Neuronal stem cell (in vitro differentiated cells): Measurements from ENCODE around the gene NEK10.

ENCODE experiments used
- DNase-seq: peaks from one replicate; pipeline ENCODE4 v3.0.0-alpha.2; 2013; ENCODE audit warnings: low spot score
- H2AFZ ChIP-seq: one replicate; pipeline ENCODE4 v1.6.1; 2013; ENCODE audit warnings: mild to moderate bottlenecking, low read length, inconsistent platforms
- H2AK5ac ChIP-seq: 2 replicates; pipeline ENCODE4 v1.6.1; 2013; ENCODE audit warnings: low read depth, mild to moderate bottlenecking, inconsistent platforms, low read length, moderate library complexity, mixed read lengths
- H2BK120ac ChIP-seq: 2 replicates; pipeline ENCODE4 v1.6.1; 2013; ENCODE audit warnings: low read depth, mild to moderate bottlenecking, inconsistent platforms, low read length, moderate library complexity, mixed read lengths
- H2BK12ac ChIP-seq: one replicate; pipeline ENCODE4 v1.6.1; 2013; ENCODE audit warnings: low read length, inconsistent platforms
- H2BK15ac ChIP-seq: 2 replicates; pipeline ENCODE4 v1.6.1; 2013; ENCODE audit warnings: mild to moderate bottlenecking, low read length, inconsistent platforms, mixed read lengths
- H2BK5ac ChIP-seq: one replicate; pipeline ENCODE4 v1.6.1; 2013; ENCODE audit warnings: inconsistent platforms, mild to moderate bottlenecking, low read length, moderate library complexity
- H3K14ac ChIP-seq: one replicate; pipeline ENCODE4 v1.6.1; 2013; ENCODE audit warnings: low read length, inconsistent platforms
- H3K18ac ChIP-seq: 2 replicates; pipeline ENCODE4 v1.6.1; 2013; ENCODE audit warnings: low read length, inconsistent platforms
- H3K23ac ChIP-seq: 2 replicates; pipeline ENCODE4 v1.6.1; 2013; ENCODE audit warnings: low read depth, mild to moderate bottlenecking, mixed read lengths, low read length, inconsistent platforms; ENCODE audit not compliant: poor library complexity
- H3K27ac ChIP-seq: replicated peaks from 3 replicates; pipeline ENCODE4 v1.5.1; 2013; ENCODE audit warnings: low read length, inconsistent platforms
- H3K27me3 ChIP-seq, 3 experiments: 2 replicates each; pipeline ENCODE4 v1.6.1; 2013; ENCODE audit warnings: low read length in 3 of 3, mild to moderate bottlenecking in 2 of 3, inconsistent platforms in 1 of 3, low read depth in 1 of 3, mixed read lengths in 1 of 3, moderate library complexity in 1 of 3; ENCODE audit not compliant: control insufficient read depth in 3 of 3, insufficient read depth in 3 of 3
- H3K36me3 ChIP-seq, 2 donors: replicated peaks in 1 of 2; 2 replicates each; pipeline ENCODE4 v1.6.1; 2013; ENCODE audit warnings: low read length in 2 of 2; ENCODE audit not compliant: control insufficient read depth in 2 of 2, insufficient read depth in 2 of 2
- H3K4ac ChIP-seq: 2 replicates; pipeline ENCODE4 v1.6.1; 2013; ENCODE audit warnings: inconsistent platforms, mild to moderate bottlenecking, low read length, moderate library complexity
- H3K4me1 ChIP-seq, 2 donors: 1 replicate in 1 of 2; 2 replicates in 1 of 2; pipeline ENCODE4 v1.6.1; 2013; ENCODE audit warnings: low read length in 2 of 2, low read depth in 1 of 2; ENCODE audit not compliant: control insufficient read depth in 2 of 2, insufficient read depth in 1 of 2
- H3K4me2 ChIP-seq: one replicate; pipeline ENCODE4 v1.6.1; 2013; ENCODE audit warnings: mild to moderate bottlenecking, low read length, inconsistent platforms; ENCODE audit not compliant: insufficient read depth, poor library complexity, severe bottlenecking
- H3K4me3 ChIP-seq, 2 donors: 2 replicates each; pipeline ENCODE4 v1.5.1; 2013; ENCODE audit warnings: low read length in 2 of 2, mild to moderate bottlenecking in 2 of 2, inconsistent platforms in 1 of 2, moderate library complexity in 1 of 2
- H3K79me1 ChIP-seq: one replicate; pipeline ENCODE4 v1.6.1; 2013; ENCODE audit warnings: low read depth, mild to moderate bottlenecking, inconsistent platforms, low read length, moderate library complexity
- H3K9ac ChIP-seq: one replicate; pipeline ENCODE4 v1.6.1; 2013; ENCODE audit warnings: mild to moderate bottlenecking, low read depth, low read length, inconsistent platforms; ENCODE audit not compliant: poor library complexity
- H3K9me3 ChIP-seq, 2 donors: replicated peaks in 1 of 2; 2 replicates each; pipeline versions ENCODE3 to v1.6.1; 2013; ENCODE audit warnings: low read length in 2 of 2, mild to moderate bottlenecking in 2 of 2, inconsistent platforms in 1 of 2, low read depth in 1 of 2, mixed read lengths in 1 of 2, moderate library complexity in 1 of 2; ENCODE audit not compliant: control insufficient read depth in 2 of 2, insufficient read depth in 1 of 2
- H4K8ac ChIP-seq: one replicate; pipeline ENCODE4 v1.6.1; 2013; ENCODE audit warnings: low read depth, mild to moderate bottlenecking, inconsistent platforms, low read length, moderate library complexity
- H4K91ac ChIP-seq: one replicate; pipeline ENCODE4 v1.6.1; 2013; ENCODE audit warnings: low read length, low read depth, mild to moderate bottlenecking, inconsistent platforms; ENCODE audit not compliant: poor library complexity
- WGBS, 2 donors: extraction: QIAGEN DNeasy Blood & Tissue Kit; methylation state at CpG; one replicate each; pipeline ENCODE4 v1.1.7; 2013; ENCODE audit warnings: missing lambda C conversion rate in 2 of 2, mixed read lengths in 1 of 2; ENCODE audit not compliant: insufficient read length in 2 of 2, insufficient replicate concordance in 1 of 2; ENCODE audit errors: extremely low coverage in 2 of 2; 5-methylcytosine and 5-hydroxymethylcytosine counted together

The NEK10 gene

GRCh38 chr3:27384191-27384590 is 15.0 kb upstream of the NEK10 start:
- H2AFZ ChIP-seq = no peak overlapping the region

GRCh38 chr3:27380433-27381357 is 11.5 kb upstream of the NEK10 start:
- Histone ChIP-seq H3K23ac (no peak overlapping the region), H2BK120ac (no peak overlapping the region), H3K4ac (no peak overlapping the region), H4K91ac (no peak overlapping the region), H3K4me1 (no peaks in the 10 kb centered on the region), H3K36me3 (peaks cover 5 to 100% of the 10 kb centered on the region in 2 donors), H3K27me3 (no peaks in the 10 kb centered on the region), H3K79me1 (peaks cover 1% of the 10 kb centered on the region), H3K27ac (no peak overlapping the region), H3K18ac (no peak overlapping the region), H3K9me3 (no peaks in the 10 kb centered on the region), H4K8ac (no peak overlapping the region), H3K14ac (no peak overlapping the region), H2AK5ac (no peak overlapping the region), H2BK5ac (no peak overlapping the region), H3K4me2 (no peak overlapping the region), H3K9ac (no peak overlapping the region), H2BK15ac (no peak overlapping the region), H3K4me3 (no peak overlapping the region), H2AFZ (no peak overlapping the region), H2BK12ac (no peak overlapping the region)
- WGBS, 2 donors = no CpG with 5 or more reads among the region's 3 CpGs
- no peak for DNase-seq

More at GRCh38 chr3:27384191-27384590, 15.0 kb upstream of the NEK10 start:
- Histone ChIP-seq H2BK15ac (no peak overlapping the region), H3K23ac (no peak overlapping the region), H3K9me3 (peaks cover 0 to 17% of the 10 kb centered on the region in 2 donors), H3K4me2 (no peak overlapping the region), H2AK5ac (no peak overlapping the region), H3K9ac (no peak overlapping the region), H3K27me3 (no peaks in the 10 kb centered on the region), H3K18ac (no peak overlapping the region), H2BK12ac (no peak overlapping the region), H3K4ac (no peak overlapping the region), H4K8ac (no peak overlapping the region), H3K36me3 (peaks cover 5 to 100% of the 10 kb centered on the region in 2 donors), H3K4me3 (no peak overlapping the region), H2BK5ac (no peak overlapping the region), H4K91ac (no peak overlapping the region), H2BK120ac (no peak overlapping the region), H3K79me1 (peaks cover 1% of the 10 kb centered on the region), H3K4me1 (no peaks in the 10 kb centered on the region), H3K14ac (no peak overlapping the region), H3K27ac (no peak overlapping the region)
- no CpG with 5 or more reads among the region's 1 CpG for WGBS, 2 donors
- DNase-seq = no peak

GRCh38 chr3:27378331-27378730 is 9.1 kb upstream of the NEK10 start:
- no peak overlapping the region for H3K4me2 ChIP-seq
- H3K9ac ChIP-seq = no peak overlapping the region
- H2BK120ac ChIP-seq = no peak overlapping the region
- no peak overlapping the region for H3K23ac ChIP-seq
- no peak overlapping the region for H2BK15ac ChIP-seq
- no peaks in the 10 kb centered on the region for H3K27me3 ChIP-seq
- no peak overlapping the region for H2AFZ ChIP-seq
- peaks cover 0 to 100% of the 10 kb centered on the region in 2 donors for H3K36me3 ChIP-seq
- no peak overlapping the region for H2BK5ac ChIP-seq
- no peak overlapping the region for H2BK12ac ChIP-seq
- H3K79me1 ChIP-seq = no peaks in the 10 kb centered on the region
- H3K27ac ChIP-seq = no peak overlapping the region
- H3K4ac ChIP-seq = no peak overlapping the region
- H3K4me3 ChIP-seq = no peak overlapping the region
- no peak overlapping the region for H3K18ac ChIP-seq
- H4K8ac ChIP-seq = no peak overlapping the region
- no peak overlapping the region for H4K91ac ChIP-seq
- no peaks in the 10 kb centered on the region for H3K9me3 ChIP-seq
- no peaks in the 10 kb centered on the region for H3K4me1 ChIP-seq
- no peak overlapping the region for H2AK5ac ChIP-seq
- no peak overlapping the region for H3K14ac ChIP-seq
- DNase-seq = no peak

GRCh38 chr3:27376109-27376772 is 7.1 kb upstream of the NEK10 start:
- Histone ChIP-seq H3K4me3 (no peak overlapping the region), H3K27me3 (no peaks in the 10 kb centered on the region), H2AFZ (no peak overlapping the region), H3K79me1 (no peaks in the 10 kb centered on the region), H3K23ac (no peak overlapping the region), H2BK120ac (no peak overlapping the region), H2BK15ac (no peak overlapping the region), H3K14ac (no peak overlapping the region), H2BK5ac (no peak overlapping the region), H2AK5ac (no peak overlapping the region), H2BK12ac (no peak overlapping the region), H3K27ac (no peak overlapping the region), H4K8ac (no peak overlapping the region), H4K91ac (no peak overlapping the region), H3K4ac (no peak overlapping the region), H3K9me3 (no peaks in the 10 kb centered on the region), H3K9ac (no peak overlapping the region), H3K4me2 (no peak overlapping the region), H3K4me1 (no peaks in the 10 kb centered on the region), H3K18ac (no peak overlapping the region), H3K36me3 (peaks cover 0 to 95% of the 10 kb centered on the region in 2 donors)
- no peak for DNase-seq
- WGBS, 2 donors = no CpG with 5 or more reads among the region's 6 CpGs
